ENCODE data around the gene XRCC3.

DNA sequence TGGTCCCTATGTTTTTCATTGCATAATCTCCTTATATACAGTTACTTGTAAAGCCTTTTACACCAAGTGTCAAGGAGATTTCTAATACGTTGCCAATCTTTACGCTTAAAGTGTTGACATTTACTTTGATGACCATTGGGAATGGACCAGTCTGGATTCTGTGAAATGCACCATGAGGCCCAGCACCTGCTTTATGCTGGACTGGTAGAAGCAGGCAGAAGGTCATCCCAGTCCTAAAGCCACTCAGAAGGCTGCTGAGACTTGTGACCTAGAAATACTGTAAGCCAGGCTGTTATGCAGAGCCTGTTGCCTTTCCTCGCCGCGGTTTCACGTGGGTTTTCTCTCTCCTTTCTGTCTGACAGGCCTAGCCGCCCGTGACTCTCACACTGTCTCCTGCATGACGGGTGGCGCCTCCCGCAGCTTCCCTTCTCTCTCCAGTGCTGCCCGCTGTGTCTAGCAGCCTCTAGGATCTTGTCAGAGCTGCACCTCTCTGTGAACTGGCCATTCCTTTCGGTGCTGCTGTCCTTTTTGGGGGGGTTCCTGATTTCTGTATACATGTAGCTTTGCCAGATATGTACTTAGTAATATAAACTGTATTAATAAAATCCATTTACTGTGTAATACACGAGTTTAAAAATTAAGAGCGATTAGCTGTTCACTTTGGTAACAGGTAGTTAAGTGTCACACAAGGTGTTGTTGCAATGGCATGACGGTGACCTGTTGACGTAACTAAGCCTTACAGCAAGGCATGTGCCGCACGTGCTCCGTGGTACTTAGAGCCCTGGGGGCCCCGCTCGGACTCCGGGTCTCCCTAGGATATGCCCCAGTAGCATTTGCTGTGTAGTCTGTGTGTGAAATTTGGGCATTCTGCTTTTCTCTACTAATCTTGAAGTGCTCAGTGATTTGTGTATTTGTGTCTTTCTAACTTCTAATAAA, 29.7 kb downstream of the XRCC3 start:
- TF ChIP-seq SUZ12 (IDR thresholded peaks at IDR 0.05), result no peak
- no peak for TF ChIP-seq FOXM1 (IDR thresholded peaks at IDR 0.05; ENCODE audit: borderline replicate concordance)
- no peak for TF ChIP-seq SP1 (IDR thresholded peaks at IDR 0.05)
- no peak for TF ChIP-seq ELF4 (IDR thresholded peaks at IDR 0.05)
- TF ChIP-seq, protein P1, sequence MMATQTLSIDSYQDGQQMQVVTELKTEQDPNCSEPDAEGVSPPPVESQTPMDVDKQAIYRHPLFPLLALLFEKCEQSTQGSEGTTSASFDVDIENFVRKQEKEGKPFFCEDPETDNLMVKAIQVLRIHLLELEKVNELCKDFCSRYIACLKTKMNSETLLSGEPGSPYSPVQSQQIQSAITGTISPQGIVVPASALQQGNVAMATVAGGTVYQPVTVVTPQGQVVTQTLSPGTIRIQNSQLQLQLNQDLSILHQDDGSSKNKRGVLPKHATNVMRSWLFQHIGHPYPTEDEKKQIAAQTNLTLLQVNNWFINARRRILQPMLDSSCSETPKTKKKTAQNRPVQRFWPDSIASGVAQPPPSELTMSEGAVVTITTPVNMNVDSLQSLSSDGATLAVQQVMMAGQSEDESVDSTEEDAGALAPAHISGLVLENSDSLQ (IDR thresholded peaks at IDR 0.05), result no peak
- TF ChIP-seq BHLHE40 (IDR thresholded peaks at IDR 0.05; ENCODE audit: borderline replicate concordance), result no peak
- TF ChIP-seq NFRKB (IDR thresholded peaks at IDR 0.05), result no peak
- no peak for TF ChIP-seq ZNF384 (IDR thresholded peaks at IDR 0.05)
- no peak for TF ChIP-seq TARDBP (IDR thresholded peaks at IDR 0.05)
- no peak for TF ChIP-seq FOXA1 (IDR thresholded peaks at IDR 0.05)
